Common myeloid progenitor, CD34-positive (primary cell): ENCODE data around the gene GDNF.
A peak's percentile ranks its signal among the peaks of the same experiment; 100 is the strongest.
"Not testable (repeated sequence)": the region's sequence is repeated elsewhere in the genome, so short reads cannot be mapped to it uniquely, and the experiment has no call there.

Source experiments
- CTCF ChIA-PET: fragments of 350-600 bp; sonication (Branson Sonifier 250); formaldehyde crosslinking; loops from one replicate; lab custom pipeline; 2021; ENCODE audit warnings: antibody characterized with exemption; lab: Charles Lee
- POLR2A ChIA-PET: fragments of 350-600 bp; sonication (Branson Sonifier 250); formaldehyde crosslinking; loops from one replicate; lab custom pipeline; 2021; ENCODE audit warnings: antibody characterized with exemption; lab: Charles Lee
- DNase-seq, 3 donors: peaks; one replicate each; pipeline versions ENCODE4 v3.0.0 to v3.0.0-alpha.2; 2013
- H3K27ac ChIP-seq, 2 experiments: 1 replicate in 1 of 2; 2 replicates in 1 of 2; pipeline ENCODE4 v1.7.0; 2013; ENCODE audit warnings: inconsistent platforms in 2 of 2, low read length in 2 of 2, mild to moderate bottlenecking in 2 of 2, low read depth in 1 of 2, moderate library complexity in 1 of 2; ENCODE audit not compliant: severe bottlenecking in 2 of 2, insufficient read depth in 1 of 2, poor library complexity in 1 of 2
- H3K27me3 ChIP-seq, 5 experiments: replicated peaks in 2 of 5; 1 replicate in 3 of 5; 2 replicates in 2 of 5; pipeline versions ENCODE4 v1.6.1 to v1.7.0; 2013; ENCODE audit warnings: low read length in 4 of 5, mild to moderate bottlenecking in 2 of 5, moderate library complexity in 2 of 5, inconsistent platforms in 1 of 5; ENCODE audit not compliant: insufficient read depth in 5 of 5, control insufficient read depth in 4 of 5
- H3K36me3 ChIP-seq, 4 experiments: 1 replicate in 2 of 4; 2 replicates in 2 of 4; pipeline versions ENCODE4 v1.6.1 to v1.7.0; 2013; ENCODE audit warnings: low read length in 3 of 4, control low read depth in 1 of 4, mild to moderate bottlenecking in 1 of 4; ENCODE audit not compliant: control insufficient read depth in 4 of 4, insufficient read depth in 4 of 4
- H3K4me1 ChIP-seq, 4 experiments: 1 replicate in 3 of 4; 2 replicates in 1 of 4; pipeline versions ENCODE4 v1.6.1 to v1.7.1; 2013; ENCODE audit warnings: low read length in 3 of 4, mild to moderate bottlenecking in 3 of 4, control low read depth in 1 of 4, inconsistent platforms in 1 of 4, moderate library complexity in 1 of 4; ENCODE audit not compliant: control insufficient read depth in 4 of 4, insufficient read depth in 4 of 4; ENCODE audit errors: control extremely low read depth in 1 of 4
- H3K4me3 ChIP-seq, 7 experiments: 1 replicate in 4 of 7; 2 replicates in 3 of 7; pipeline versions ENCODE4 v1.5.1 to v1.7.0; 2013; ENCODE audit warnings: mild to moderate bottlenecking in 7 of 7, low read length in 6 of 7, moderate library complexity in 6 of 7, inconsistent platforms in 2 of 7, low read depth in 2 of 7, control low read depth in 1 of 7; ENCODE audit not compliant: insufficient read depth in 4 of 7, control insufficient read depth in 1 of 7; ENCODE audit errors: extremely low read depth in 1 of 7
- H3K9me3 ChIP-seq, 5 experiments: 1 replicate in 4 of 5; 2 replicates in 1 of 5; pipeline versions ENCODE4 v1.6.1 to v1.7.1; 2013; ENCODE audit warnings: low read length in 4 of 5, mild to moderate bottlenecking in 2 of 5, inconsistent platforms in 1 of 5, low read depth in 1 of 5, moderate library complexity in 1 of 5; ENCODE audit not compliant: control insufficient read depth in 4 of 5, insufficient read depth in 2 of 5; ENCODE audit errors: control extremely low read depth in 1 of 5
- WGBS: methylation state at CpG from one replicate; pipeline ENCODE4 v1.1.5; 2013; ENCODE audit not compliant: insufficient coverage; 5-methylcytosine and 5-hydroxymethylcytosine counted together

GDNF gene

DNA sequence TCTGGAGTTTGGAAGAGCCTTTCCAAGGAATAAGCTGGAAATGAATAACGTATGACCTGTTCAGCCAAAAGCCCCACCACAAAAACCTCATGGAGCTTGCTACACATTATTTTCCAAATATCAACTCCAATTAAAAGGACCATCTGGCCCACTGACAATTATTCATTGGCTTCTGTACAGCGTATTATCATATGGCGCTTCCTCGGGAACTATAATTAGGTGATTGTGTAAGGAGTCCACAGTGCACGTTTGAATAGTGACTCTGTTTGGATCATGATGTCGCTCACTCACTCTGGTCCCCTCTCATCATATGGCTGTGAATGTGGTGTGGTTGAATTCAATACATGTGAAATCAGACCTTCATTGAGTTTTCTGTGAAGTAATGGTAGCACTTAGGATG lies 52.1 kb downstream of the GDNF start:
- Histone ChIP-seq H3K27me3 (peaks cover 0 to 2% (median 0%) of the 10 kb centered on the region in 5 experiments), H3K4me3 (no peak overlapping the region), H3K9me3 (peaks cover 0 to 12% (median 0%) of the 10 kb centered on the region in 5 experiments), H3K27ac (no peak overlapping the region), H3K4me1 (no peaks in the 10 kb centered on the region), H3K36me3 (no peaks in the 10 kb centered on the region)
- no peak for DNase-seq
- ChIA-PET CTCF (no interaction called here), POLR2A (no interaction called here)
- 100% methylated on average over 5 of the region's 6 CpGs for WGBS

DNA sequence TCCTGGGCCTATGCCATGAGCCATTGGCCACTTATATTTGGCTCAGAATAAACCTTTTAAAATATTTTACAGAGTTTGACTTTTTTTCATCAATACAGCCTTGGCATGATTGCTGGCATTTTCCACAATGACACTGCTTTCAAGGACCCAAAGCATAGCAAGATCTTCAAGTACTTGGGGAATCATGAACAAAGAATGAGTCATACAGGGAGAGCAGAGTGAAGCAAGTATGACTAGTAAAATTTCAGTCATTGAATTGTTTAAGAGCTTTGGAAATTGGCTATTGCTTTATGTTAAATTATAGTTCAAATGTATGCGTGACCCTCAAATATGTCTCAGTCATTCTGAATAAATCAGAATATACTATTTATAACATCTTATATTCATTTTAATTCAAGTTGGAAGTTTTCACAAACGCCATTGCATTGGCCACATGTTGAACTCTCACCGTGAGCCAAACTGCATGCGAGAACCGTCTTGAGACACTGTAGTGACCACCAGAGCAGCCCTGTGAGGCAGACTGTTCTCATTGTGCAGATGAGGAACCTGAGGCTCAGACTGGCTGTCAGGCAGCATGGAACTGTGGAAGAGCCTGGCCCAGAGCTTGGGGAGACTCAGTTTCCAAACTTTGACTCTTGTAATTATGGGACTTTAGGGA lies 52.9 kb downstream of the GDNF start:
- no peak overlapping the region for H3K4me3 ChIP-seq
- ChIA-PET CTCF (no interaction called here), POLR2A (no interaction called here)
- H3K4me1 ChIP-seq, result no peaks in the 10 kb centered on the region
- H3K27me3 ChIP-seq, result peaks cover 0 to 2% (median 0%) of the 10 kb centered on the region in 5 experiments
- 98% methylated on average over 4 of the region's 5 CpGs for WGBS
- H3K27ac ChIP-seq, result no peak overlapping the region
- no peak for DNase-seq
- no peaks in the 10 kb centered on the region for H3K36me3 ChIP-seq
- H3K9me3 ChIP-seq, result peaks cover 0 to 7% (median 0%) of the 10 kb centered on the region in 5 experiments

GRCh38 chr5:37786416-37786815 lies 53.4 kb downstream of the GDNF start:
- H3K27ac ChIP-seq, result no peak overlapping the region
- no peak for DNase-seq
- peaks cover 0 to 2% (median 0%) of the 10 kb centered on the region in 5 experiments for H3K9me3 ChIP-seq
- 100% methylated on average over 1 of the region's 2 CpGs for WGBS
- H3K27me3 ChIP-seq, result peaks cover 0 to 2% (median 0%) of the 10 kb centered on the region in 5 experiments
- CTCF ChIA-PET, result no interaction called here
- POLR2A ChIA-PET, result no interaction called here
- H3K36me3 ChIP-seq, result no peaks in the 10 kb centered on the region
- no peak overlapping the region for H3K4me3 ChIP-seq
- no peaks in the 10 kb centered on the region for H3K4me1 ChIP-seq

DNA sequence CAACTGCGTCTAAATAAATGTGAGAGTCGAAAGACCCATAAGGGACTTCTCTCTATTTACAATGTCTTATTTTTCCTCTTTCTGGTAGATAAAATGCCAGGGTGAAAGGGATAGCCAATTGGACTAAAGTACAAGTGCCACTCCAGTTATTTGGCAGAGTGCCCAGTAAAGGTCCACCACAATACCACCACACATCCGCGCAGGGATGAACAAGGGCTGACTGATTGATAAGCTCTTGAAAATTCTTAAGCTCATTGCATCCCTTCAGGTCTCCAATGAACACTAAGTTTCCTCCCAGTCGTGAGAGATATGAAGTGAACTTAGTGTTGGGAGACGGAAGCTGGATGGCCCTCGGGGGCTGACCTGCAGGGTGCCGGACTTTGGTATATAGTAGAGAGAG lies 58.4 kb downstream of the GDNF start:
- DNase-seq, result peak in 1 of 3 donors; percentile 22
- no CpG with 5 or more reads among the region's 8 CpGs for WGBS
- H3K4me3 ChIP-seq, H3K9me3 ChIP-seq, H3K36me3 ChIP-seq, POLR2A ChIA-PET, H3K27me3 ChIP-seq, H3K27ac ChIP-seq, H3K4me1 ChIP-seq: not testable (repeated sequence)
- CTCF ChIA-PET, result interaction anchor here (1.3 kb wide), 1 partner anchor 14 kb away, joined by 3 read pairs; no protein-coding TSS in a partner anchor

- no peak overlapping the region for H3K4me3 ChIP-seq
- DNase-seq, result no peak
- H3K36me3 ChIP-seq, result no peaks in the 10 kb centered on the region
- CTCF ChIA-PET, result no interaction called here
- 96% methylated on average over 15 of the region's 15 CpGs for WGBS
- no peaks in the 10 kb centered on the region for H3K4me1 ChIP-seq
- POLR2A ChIA-PET, result no interaction called here
- peaks cover 0 to 10% (median 6%) of the 10 kb centered on the region in 5 experiments for H3K9me3 ChIP-seq
- H3K27me3 ChIP-seq, result no peaks in the 10 kb centered on the region
- no peak overlapping the region for H3K27ac ChIP-seq
Observed at GRCh38 chr5:37777432-37778130, 62.3 kb downstream of the GDNF start.

GRCh38 chr5:37776826-37777225 lies 63.0 kb downstream of the GDNF start:
- peaks cover 0 to 10% (median 6%) of the 10 kb centered on the region in 5 experiments for H3K9me3 ChIP-seq
- no peak overlapping the region for H3K27ac ChIP-seq
- no peak overlapping the region for H3K4me3 ChIP-seq
- ChIA-PET CTCF (no interaction called here), POLR2A (no interaction called here)
- no peak for DNase-seq
- 93% methylated on average over 6 of the region's 7 CpGs for WGBS
- no peaks in the 10 kb centered on the region for H3K27me3 ChIP-seq
- no peaks in the 10 kb centered on the region for H3K36me3 ChIP-seq
- H3K4me1 ChIP-seq, result no peaks in the 10 kb centered on the region

DNA sequence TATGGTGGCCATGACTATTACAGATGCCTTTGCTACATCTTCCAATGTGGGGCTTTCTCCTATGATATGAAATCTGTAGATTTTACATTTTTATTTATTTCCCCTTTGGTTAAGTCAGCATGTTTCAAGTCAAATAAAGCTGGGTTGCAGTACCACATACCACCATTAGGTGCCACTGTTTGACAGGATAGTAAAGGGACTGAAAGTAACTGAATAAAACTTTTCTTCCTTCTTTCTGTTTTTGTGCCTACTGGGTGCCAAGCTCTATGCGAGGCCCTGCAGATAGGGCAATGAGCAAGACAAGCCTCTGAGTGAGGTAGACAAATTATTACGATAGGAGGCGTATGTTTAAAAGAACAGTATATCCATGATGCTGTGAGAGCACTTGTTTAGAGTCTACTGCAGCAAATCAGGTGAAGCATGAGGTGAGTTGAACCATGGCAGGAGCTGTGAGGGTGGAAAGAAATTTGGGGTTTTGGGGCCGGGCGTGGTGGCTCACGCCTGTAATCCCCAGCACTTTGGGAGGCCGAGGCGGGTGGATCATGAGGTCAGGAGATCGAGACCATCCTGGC lies 64.8 kb downstream of the GDNF start:
- WGBS, result 95% methylated on average over 8 of the region's 9 CpGs
- Histone ChIP-seq H3K27ac (no peak overlapping the region), H3K36me3 (no peaks in the 10 kb centered on the region), H3K4me3 (no peak overlapping the region), H3K27me3 (peaks cover 0 to 2% (median 0%) of the 10 kb centered on the region in 5 experiments), H3K9me3 (peaks cover 0 to 10% (median 6%) of the 10 kb centered on the region in 5 experiments), H3K4me1 (peaks cover 0 to 2% (median 0%) of the 10 kb centered on the region in 4 experiments)
- peak; percentile 14 to 43 (median 42) for DNase-seq
- POLR2A ChIA-PET, result no interaction called here
- CTCF ChIA-PET, result interaction anchor here (2.3 kb wide), 1 partner anchor 10 kb away, joined by 7 read pairs; no protein-coding TSS in a partner anchor
